ENCODE measurements around the gene CLDN24.

The CLDN24 gene

GRCh38 chr4:183320211-183321059, 1.8 kb downstream of the CLDN24 start, which contains the start of gene CLDN22:
Gene CLDN22, minus strand, starts transcription at chr4:183320276. Its CDS starts 58 bp downstream, at chr4:183320218.
- DNase-seq: no peak

- DNase-seq: no peak
Measured at GRCh38 chr4:183318656-183319055, 3.6 kb downstream of the CLDN24 start.

GRCh38 chr4:183314806-183315205, 7.4 kb downstream of the CLDN24 start:
- DNase-seq: no peak

- no peak for DNase-seq
Measured at GRCh38 chr4:183314336-183314735, 7.9 kb downstream of the CLDN24 start.

- DNase-seq: no peak
Measured at GRCh38 chr4:183312841-183313240, 9.4 kb downstream of the CLDN24 start.

- DNase-seq: no peak
Measured at GRCh38 chr4:183306811-183307210, 15.4 kb downstream of the CLDN24 start.

GRCh38 chr4:183304538-183304937, 17.7 kb downstream of the CLDN24 start:
- DNase-seq: no peak

GRCh38 chr4:183304067-183304466, 18.2 kb downstream of the CLDN24 start:
- no peak for DNase-seq

GRCh38 chr4:183303301-183303700, 18.9 kb downstream of the CLDN24 start:
- no peak for DNase-seq

- no peak for DNase-seq
Measured at GRCh38 chr4:183300655-183301054, 21.6 kb downstream of the CLDN24 start.

- DNase-seq: no peak
Measured at GRCh38 chr4:183300070-183300469, 22.2 kb downstream of the CLDN24 start.

- DNase-seq: no peak
Measured at GRCh38 chr4:183299464-183299863, 22.8 kb downstream of the CLDN24 start.

GRCh38 chr4:183297675-183298074, 24.6 kb downstream of the CLDN24 start:
- DNase-seq: no peak

GRCh38 chr4:183295711-183296110, 26.5 kb downstream of the CLDN24 start:
- DNase-seq: no peak

GRCh38 chr4:183291070-183291469, 31.2 kb downstream of the CLDN24 start:
- no peak for DNase-seq

GRCh38 chr4:183289688-183290087, 32.5 kb downstream of the CLDN24 start:
- DNase-seq: no peak

GRCh38 chr4:183288955-183289354, 33.3 kb downstream of the CLDN24 start:
- DNase-seq: no peak

- no peak for DNase-seq
Measured at GRCh38 chr4:183287677-183288076, 34.5 kb downstream of the CLDN24 start.

- DNase-seq: no peak
Measured at GRCh38 chr4:183287309-183287659, 34.9 kb downstream of the CLDN24 start.

GRCh38 chr4:183286590-183287308, 35.5 kb downstream of the CLDN24 start:
- no peak for DNase-seq

GRCh38 chr4:183285886-183286285, 36.3 kb downstream of the CLDN24 start:
- DNase-seq: no peak

- DNase-seq: no peak
Measured at GRCh38 chr4:183284965-183285364, 37.3 kb downstream of the CLDN24 start.

GRCh38 chr4:183284258-183284785, 37.9 kb downstream of the CLDN24 start:
- no peak for DNase-seq

GRCh38 chr4:183276106-183276505, 46.1 kb downstream of the CLDN24 start:
- DNase-seq: no peak

All from CD4-positive, alpha-beta T cell treated with Interleukin-10 for 1 hour (primary cell).